ENCODE measurements around the gene TMEM79. TPM values are rescaled to one million over a fixed set of nuclear protein-coding genes. Genes with fewer than 3 reads are reported as not detected.

Gene TMEM79
- total RNA-seq, 1 experiment from 2014 or later, result 12.8 TPM

DNA sequence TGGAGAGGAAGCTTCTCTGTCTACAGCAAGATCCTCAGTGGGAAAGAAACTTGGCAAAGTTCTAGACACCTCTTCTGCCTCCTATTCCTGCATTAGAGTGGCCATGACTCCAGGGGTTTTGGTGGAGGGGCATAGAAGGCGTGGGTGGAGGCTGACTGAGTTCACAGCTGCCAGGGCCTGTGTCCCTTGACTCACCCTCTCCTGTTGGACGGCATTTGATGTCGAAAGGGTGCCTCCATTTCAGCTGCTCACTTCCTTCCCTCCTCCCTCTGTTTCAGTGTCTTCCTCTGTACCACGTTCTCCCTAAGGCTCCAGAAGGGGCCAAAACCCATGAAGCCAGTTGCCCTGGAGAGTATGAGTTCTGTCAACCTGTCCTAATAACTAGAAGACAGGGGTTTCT lies 632 bp downstream of the TMEM79 start:
- TF ChIP-seq, protein P1, sequence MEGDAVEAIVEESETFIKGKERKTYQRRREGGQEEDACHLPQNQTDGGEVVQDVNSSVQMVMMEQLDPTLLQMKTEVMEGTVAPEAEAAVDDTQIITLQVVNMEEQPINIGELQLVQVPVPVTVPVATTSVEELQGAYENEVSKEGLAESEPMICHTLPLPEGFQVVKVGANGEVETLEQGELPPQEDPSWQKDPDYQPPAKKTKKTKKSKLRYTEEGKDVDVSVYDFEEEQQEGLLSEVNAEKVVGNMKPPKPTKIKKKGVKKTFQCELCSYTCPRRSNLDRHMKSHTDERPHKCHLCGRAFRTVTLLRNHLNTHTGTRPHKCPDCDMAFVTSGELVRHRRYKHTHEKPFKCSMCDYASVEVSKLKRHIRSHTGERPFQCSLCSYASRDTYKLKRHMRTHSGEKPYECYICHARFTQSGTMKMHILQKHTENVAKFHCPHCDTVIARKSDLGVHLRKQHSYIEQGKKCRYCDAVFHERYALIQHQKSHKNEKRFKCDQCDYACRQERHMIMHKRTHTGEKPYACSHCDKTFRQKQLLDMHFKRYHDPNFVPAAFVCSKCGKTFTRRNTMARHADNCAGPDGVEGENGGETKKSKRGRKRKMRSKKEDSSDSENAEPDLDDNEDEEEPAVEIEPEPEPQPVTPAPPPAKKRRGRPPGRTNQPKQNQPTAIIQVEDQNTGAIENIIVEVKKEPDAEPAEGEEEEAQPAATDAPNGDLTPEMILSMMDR (IDR thresholded peaks at IDR 0.05; ENCODE audit: unreplicated experiment), result no peak
- Mint-ChIP-seq H3K4me1 (ENCODE audit: low read depth, unreplicated experiment) (peaks cover 19% of the 10 kb centered on the region), H3K4me3 (ENCODE audit: low read depth, unreplicated experiment) (peak overlapping the region; percentile 72), H3K36me3 (ENCODE audit: insufficient read depth, unreplicated experiment) (peaks cover 45% of the 10 kb centered on the region), H3K27ac (ENCODE audit: unreplicated experiment) (no peak overlapping the region), H3K9me3 (ENCODE audit: low read depth, unreplicated experiment) (no peaks in the 10 kb centered on the region), H3K27me3 (ENCODE audit: unreplicated experiment) (no peaks in the 10 kb centered on the region)
- CTCF ChIA-PET, result interaction anchor here (0.5 to 1.4 kb wide), 4 partner anchors 12 to 57 kb away, joined by 3 to 4 read pairs (median 4); no protein-coding TSS in a partner anchor
- no peak for DNase-seq
- intact Hi-C loops (cut with micrococcal nuclease; ENCODE audit: unreplicated experiment), result loop anchor here (5.0 kb wide), 2 partner anchors 53 to 218 kb away; partner anchors contain the start of genes CCT3, MEF2D and TSACC
- BruUV-seq (replicated peaks), result no TSS peak

DNA sequence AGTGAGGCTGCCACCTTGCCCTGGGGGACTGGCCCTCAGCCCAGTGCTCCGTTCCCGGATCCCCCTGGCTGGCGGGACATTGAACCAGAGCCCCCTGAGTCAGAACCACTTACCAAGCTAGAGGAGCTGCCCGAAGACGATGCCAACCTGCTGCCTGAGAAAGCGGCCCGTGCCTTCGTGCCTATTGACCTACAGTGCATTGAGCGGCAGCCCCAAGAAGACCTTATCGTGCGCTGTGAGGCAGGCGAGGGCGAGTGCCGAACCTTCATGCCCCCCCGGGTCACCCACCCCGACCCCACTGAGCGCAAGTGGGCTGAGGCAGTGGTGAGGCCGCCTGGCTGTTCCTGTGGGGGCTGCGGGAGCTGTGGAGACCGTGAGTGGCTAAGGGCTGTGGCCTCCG lies 1.3 kb downstream of the TMEM79 start:
- CTCF ChIA-PET, result no interaction called here
- H3K9me3 Mint-ChIP-seq (ENCODE audit: low read depth, unreplicated experiment), result no peaks in the 10 kb centered on the region
- H3K27ac Mint-ChIP-seq (ENCODE audit: unreplicated experiment), result no peak overlapping the region
- TF ChIP-seq, protein P1 (IDR thresholded peaks at IDR 0.05; ENCODE audit: unreplicated experiment), result no peak
- no peaks in the 10 kb centered on the region for H3K27me3 Mint-ChIP-seq (ENCODE audit: unreplicated experiment)
- no peak overlapping the region for H3K4me3 Mint-ChIP-seq (ENCODE audit: low read depth, unreplicated experiment)
- peaks cover 45% of the 10 kb centered on the region for H3K36me3 Mint-ChIP-seq (ENCODE audit: insufficient read depth, unreplicated experiment)
- H3K4me1 Mint-ChIP-seq (ENCODE audit: low read depth, unreplicated experiment), result peaks cover 19% of the 10 kb centered on the region
- intact Hi-C loops (cut with micrococcal nuclease; ENCODE audit: unreplicated experiment), result no loop called here
- no peak for DNase-seq
- no TSS peak for BruUV-seq (replicated peaks)

DNA sequence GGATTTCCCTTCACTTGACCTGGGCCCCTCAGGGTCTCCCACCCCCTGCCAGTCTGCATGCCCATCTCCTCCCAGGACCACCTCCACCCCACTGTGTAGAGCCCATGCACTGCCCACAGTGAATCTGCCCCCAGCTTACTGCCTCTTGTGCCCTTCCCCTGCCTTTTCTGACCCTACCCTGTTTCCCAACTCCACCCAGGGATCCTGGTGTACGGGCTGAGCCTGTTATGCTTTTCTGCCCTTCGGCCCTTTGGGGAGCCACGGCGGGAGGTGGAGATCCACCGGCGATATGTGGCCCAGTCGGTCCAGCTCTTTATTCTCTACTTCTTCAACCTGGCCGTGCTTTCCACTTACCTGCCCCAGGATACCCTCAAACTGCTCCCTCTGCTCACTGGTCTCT lies 1.9 kb downstream of the TMEM79 start:
- intact Hi-C loops (cut with micrococcal nuclease; ENCODE audit: unreplicated experiment), result no loop called here
- Mint-ChIP-seq H3K36me3 (ENCODE audit: insufficient read depth, unreplicated experiment) (peaks cover 45% of the 10 kb centered on the region), H3K4me1 (ENCODE audit: low read depth, unreplicated experiment) (peaks cover 21% of the 10 kb centered on the region), H3K27me3 (ENCODE audit: unreplicated experiment) (no peaks in the 10 kb centered on the region), H3K27ac (ENCODE audit: unreplicated experiment) (no peak overlapping the region), H3K4me3 (ENCODE audit: low read depth, unreplicated experiment) (no peak overlapping the region), H3K9me3 (ENCODE audit: low read depth, unreplicated experiment) (no peaks in the 10 kb centered on the region)
- no TSS peak for BruUV-seq (replicated peaks)
- DNase-seq, result no peak
- TF ChIP-seq, protein P1 (IDR thresholded peaks at IDR 0.05; ENCODE audit: unreplicated experiment), result no peak
- CTCF ChIA-PET, result no interaction called here

DNA sequence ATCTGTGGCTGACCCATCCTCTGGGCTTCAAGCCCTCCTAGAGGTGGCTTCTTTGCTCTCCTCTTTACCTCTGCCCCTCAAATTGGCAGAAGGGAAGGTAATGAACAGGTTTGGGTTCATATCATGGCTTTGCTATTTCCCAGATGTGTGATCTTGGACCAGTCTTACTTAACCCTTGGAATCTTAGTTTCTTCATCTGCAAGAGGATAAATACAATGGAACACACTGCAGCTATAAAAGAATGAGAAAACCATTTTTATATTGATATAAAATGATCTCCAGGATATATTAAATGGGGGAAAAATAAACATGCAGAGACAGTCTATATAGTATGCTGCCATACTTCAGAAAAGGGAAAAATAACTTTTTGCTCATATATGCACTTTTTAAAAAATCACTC lies 5.7 kb downstream of the TMEM79 start:
- Mint-ChIP-seq H3K27ac (ENCODE audit: unreplicated experiment) (no peak overlapping the region), H3K27me3 (ENCODE audit: unreplicated experiment) (no peaks in the 10 kb centered on the region), H3K4me1 (ENCODE audit: low read depth, unreplicated experiment) (peaks cover 31% of the 10 kb centered on the region), H3K36me3 (ENCODE audit: insufficient read depth, unreplicated experiment) (peaks cover 18% of the 10 kb centered on the region), H3K4me3 (ENCODE audit: low read depth, unreplicated experiment) (no peak overlapping the region), H3K9me3 (ENCODE audit: low read depth, unreplicated experiment) (no peaks in the 10 kb centered on the region)
- CTCF ChIA-PET, result no interaction called here
- TF ChIP-seq, protein P1 (IDR thresholded peaks at IDR 0.05; ENCODE audit: unreplicated experiment), result no peak
- DNase-seq, result no peak
- no TSS peak for BruUV-seq (replicated peaks)
- intact Hi-C loops (cut with micrococcal nuclease; ENCODE audit: unreplicated experiment), result no loop called here
